Colonic mucosa (tissue), 4 donors: ENCODE results near the gene IL1RAP. TPM values are rescaled to one million over a fixed set of nuclear protein-coding genes. Genes with fewer than 3 reads are reported as not detected.
"Not testable (repeated sequence)": the region's sequence is repeated elsewhere in the genome, so short reads cannot be mapped to it uniquely, and the experiment has no call there.

Experiments
- DNase-seq: peaks from one replicate; pipeline ENCODE4 v3.0.0-alpha.2; 2020
- H3K27ac ChIP-seq: fragments of 200-600 bp; one replicate; pipeline ENCODE4 v1.8.0; 2021
- H3K27me3 ChIP-seq: fragments of 200-600 bp; one replicate; pipeline ENCODE4 v1.8.0; 2021
- H3K36me3 ChIP-seq: fragments of 200-600 bp; one replicate; pipeline ENCODE4 v1.8.0; 2021
- H3K4me1 ChIP-seq: fragments of 200-600 bp; one replicate; pipeline ENCODE4 v1.8.0; 2021; ENCODE audit warnings: mild to moderate bottlenecking
- H3K4me3 ChIP-seq: fragments of 200-600 bp; one replicate; pipeline ENCODE4 v1.8.0; 2021
- H3K9ac ChIP-seq, 2 donors: one replicate each; pipeline ENCODE4 v1.7.0; 2013; ENCODE audit warnings: control low read depth in 2 of 2, low read depth in 2 of 2, low read length in 2 of 2
- H3K9me3 ChIP-seq: fragments of 200-600 bp; one replicate; pipeline ENCODE4 v1.8.0; 2021
- CTCF ChIP-seq: fragments of 200-600 bp; IDR thresholded peaks from one replicate; pipeline ENCODE4 v1.8.0; 2022; ENCODE audit warnings: antibody characterized with exemption, mild to moderate bottlenecking
- intact Hi-C: fragments of 100-400 bp; cut with DNase I; formaldehyde crosslinking; loops from one replicate; pipeline ENCODE4 v1.14.1; 2022
- total RNA-seq, 2 donors: library from RNA; stranded (reverse); fragmentation: NEBNext Ultra II Directional in 1 of 2; extraction: Animal tissue kit (Norgen Biotek cat#: 25700) in 1 of 2; gene quantifications; one replicate each; pipeline ENCODE4 v1.2.1, GENCODE V29; 2021
- donor health status: healthy.
- donor health status: DM: no; HTN: no; CAD: no.
- donor health status: DM: no; HTN: no; CAD: no.

Gene IL1RAP
- 1 to 10 TPM; 3.9 to 5.0 TPM for total RNA-seq

GRCh38 chr3:190513409-190514370, at the start of gene IL1RAP:
IL1RAP (plus strand) TSS chr3:190514085; CDS start chr3:190564290, 50,205 bp downstream.
- Histone ChIP-seq H3K4me1 (no peaks in the 10 kb centered on the region), H3K4me3 (peak within 1 kb of the TSS; percentile 86), H3K9me3 (no peaks in the 10 kb centered on the region), H3K9ac (peak within 1 kb of the TSS; percentile 58 to 77), H3K27me3 (no peaks in the 10 kb centered on the region), H3K27ac (peak within 1 kb of the TSS; percentile 72), H3K36me3 (no peaks in the 10 kb centered on the region)
- intact Hi-C loops: no loop called here
- DNase-seq: peak; percentile 94
- TF ChIP-seq CTCF: peak; percentile 82

GRCh38 chr3:190467922-190468321, 46.0 kb upstream of the IL1RAP start:
- Histone ChIP-seq H3K36me3 (no peaks in the 10 kb centered on the region), H3K4me1 (no peaks in the 10 kb centered on the region), H3K4me3 (no peak overlapping the region), H3K9ac (no peak overlapping the region), H3K27ac (no peak overlapping the region), H3K27me3 (no peaks in the 10 kb centered on the region), H3K9me3 (no peaks in the 10 kb centered on the region)
- TF ChIP-seq CTCF: no peak
- DNase-seq: no peak
- intact Hi-C loops: no loop called here

GRCh38 chr3:190473261-190473660, 40.6 kb upstream of the IL1RAP start:
- H3K36me3 ChIP-seq, DNase-seq, H3K4me3 ChIP-seq, H3K27ac ChIP-seq, H3K4me1 ChIP-seq, H3K9ac ChIP-seq, H3K9me3 ChIP-seq, intact Hi-C loops, H3K27me3 ChIP-seq: not testable (repeated sequence)

GRCh38 chr3:190481779-190482178, 32.1 kb upstream of the IL1RAP start:
- Histone ChIP-seq H3K36me3 (no peaks in the 10 kb centered on the region), H3K27ac (no peak overlapping the region), H3K27me3 (no peaks in the 10 kb centered on the region), H3K4me3 (no peak overlapping the region), H3K4me1 (no peaks in the 10 kb centered on the region), H3K9me3 (no peaks in the 10 kb centered on the region), H3K9ac (no peak overlapping the region)
- intact Hi-C loops: no loop called here
- no peak for DNase-seq
- no peak for TF ChIP-seq CTCF

GRCh38 chr3:190485830-190486532, 27.9 kb upstream of the IL1RAP start:
- intact Hi-C loops: no loop called here
- no peak for DNase-seq
- H3K4me3 ChIP-seq: no peak overlapping the region
- no peak overlapping the region for H3K9ac ChIP-seq
- TF ChIP-seq CTCF: no peak
- no peaks in the 10 kb centered on the region for H3K9me3 ChIP-seq
- no peak overlapping the region for H3K27ac ChIP-seq
- no peaks in the 10 kb centered on the region for H3K27me3 ChIP-seq
- no peaks in the 10 kb centered on the region for H3K4me1 ChIP-seq
- H3K36me3 ChIP-seq: no peaks in the 10 kb centered on the region
